Inflammatory macrophage (primary cell): ENCODE measurements around the gene STRN.
"Not testable (repeated sequence)": the region's sequence is repeated elsewhere in the genome, so short reads cannot be mapped to it uniquely, and the experiment has no call there.

Source experiments
- DNase-seq, 2 donors: peaks; one replicate each; pipeline ENCODE4 v3.0.0-alpha.2; 2020 to 2022

STRN gene

GRCh38 chr2:36963734-36964133 is 2.6 kb downstream of the STRN start:
- DNase-seq, result no peak

DNA sequence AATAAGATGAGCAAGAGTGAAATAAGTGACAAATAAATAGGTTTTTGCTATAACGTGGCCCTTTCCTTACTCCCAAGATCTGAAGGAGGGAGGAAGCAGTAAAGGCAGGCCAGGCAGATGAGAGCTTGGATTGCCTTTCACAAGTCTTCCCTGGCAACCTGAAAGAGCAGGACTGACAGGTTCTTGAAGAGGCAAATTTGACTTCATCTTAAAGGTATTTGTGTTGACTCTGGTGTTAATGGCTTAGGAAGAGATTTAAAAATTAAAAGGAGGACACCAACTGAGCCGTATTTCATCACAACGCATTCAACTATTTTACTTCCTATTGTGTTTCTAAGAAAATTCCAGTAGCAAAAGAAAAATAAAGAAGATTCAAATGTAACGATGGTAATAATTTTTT is 3.2 kb downstream of the STRN start:
- DNase-seq, result no peak

GRCh38 chr2:36960773-36961172 is 5.6 kb downstream of the STRN start:
- no peak for DNase-seq

- no peak for DNase-seq
Measured at GRCh38 chr2:36960005-36960675, 6.2 kb downstream of the STRN start.

- no peak for DNase-seq
Measured at GRCh38 chr2:36954977-36955607, 11.2 kb downstream of the STRN start.

DNA sequence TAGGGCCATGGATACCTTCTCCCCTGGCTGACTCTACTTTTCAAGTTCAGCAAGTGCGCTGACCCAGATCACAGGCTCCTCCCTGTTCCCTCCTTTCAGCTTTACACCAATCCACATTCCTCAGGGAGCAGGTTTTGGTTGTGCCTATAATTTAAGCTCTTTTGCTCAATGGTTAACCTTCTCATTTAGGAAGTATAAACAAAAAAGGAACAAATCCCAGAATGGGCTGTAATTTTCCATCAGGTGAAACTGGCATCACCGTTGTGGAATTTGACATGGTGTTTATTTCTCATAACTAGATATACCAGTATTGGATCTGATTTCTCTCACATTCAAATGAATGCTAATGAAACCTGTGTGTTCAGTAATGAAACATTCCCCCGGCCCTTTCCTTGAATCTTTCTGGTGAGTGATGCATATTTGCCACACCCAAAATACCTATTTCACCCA is 13.6 kb downstream of the STRN start:
- no peak for DNase-seq

DNA sequence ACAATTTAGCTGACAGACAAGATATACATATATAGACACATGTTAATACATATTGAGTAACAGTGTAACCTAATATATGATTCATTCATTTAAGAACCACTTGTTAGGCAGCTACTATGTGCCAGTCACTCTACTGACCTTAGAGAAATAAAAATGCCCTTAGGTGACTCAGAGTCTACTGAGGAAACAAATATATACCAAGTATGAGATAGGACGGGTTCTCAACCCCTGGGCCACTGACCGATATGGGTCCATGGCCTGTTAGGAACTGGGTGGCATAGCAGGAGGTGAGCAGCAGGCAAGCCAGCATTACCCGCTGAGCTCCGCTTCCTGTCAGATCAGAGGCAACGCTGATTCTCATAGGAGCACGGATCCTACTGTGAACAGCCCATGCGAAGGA is 14.8 kb downstream of the STRN start:
- no peak for DNase-seq

- no peak for DNase-seq
Measured at GRCh38 chr2:36951027-36951518, 15.3 kb downstream of the STRN start.

DNA sequence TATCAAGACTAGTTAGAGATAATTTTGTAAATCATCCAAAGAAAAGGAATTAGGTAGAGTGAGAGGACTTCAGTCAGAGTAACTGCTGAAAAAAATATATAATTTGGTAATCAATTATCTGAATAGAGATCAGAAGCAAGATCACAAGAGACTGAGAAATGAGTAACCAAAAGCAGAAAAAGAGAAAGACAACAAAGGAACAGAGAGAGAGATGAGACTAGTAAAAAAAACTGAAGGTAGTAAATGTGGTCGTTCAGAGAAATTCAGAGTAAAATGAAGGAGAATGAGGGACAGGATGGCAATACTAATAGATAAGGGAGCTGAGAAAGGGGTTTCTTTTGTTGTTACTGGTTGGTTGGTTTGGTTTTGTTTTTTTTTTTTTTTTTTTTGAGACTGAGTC is 16.5 kb downstream of the STRN start:
- DNase-seq, result no peak

GRCh38 chr2:36945240-36945639 is 21.1 kb downstream of the STRN start:
- DNase-seq, result not testable (repeated sequence)

DNA sequence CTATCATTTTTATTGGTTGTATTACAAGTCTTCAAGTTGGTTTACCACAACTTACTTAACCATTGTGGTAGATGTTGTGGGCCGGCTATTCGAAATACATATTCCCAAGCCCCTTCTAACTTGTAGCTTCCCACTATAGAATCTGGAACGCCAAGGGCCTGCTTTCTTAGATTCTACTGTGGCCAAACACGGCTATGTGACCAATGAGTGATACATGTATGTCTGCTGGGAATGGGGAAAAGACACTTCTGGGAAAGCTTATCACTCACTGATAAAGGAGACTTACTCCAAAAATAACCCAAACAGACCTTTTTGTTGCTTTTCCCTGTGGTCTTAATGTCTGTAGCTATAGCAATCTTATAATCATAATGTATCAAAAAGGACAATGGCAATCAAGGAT is 24.5 kb downstream of the STRN start:
- no peak for DNase-seq

- not testable (repeated sequence) for DNase-seq
Measured at GRCh38 chr2:36936526-36936925, 29.8 kb downstream of the STRN start.

GRCh38 chr2:36931688-36932087 is 34.6 kb downstream of the STRN start:
- DNase-seq, result not testable (repeated sequence)

DNA sequence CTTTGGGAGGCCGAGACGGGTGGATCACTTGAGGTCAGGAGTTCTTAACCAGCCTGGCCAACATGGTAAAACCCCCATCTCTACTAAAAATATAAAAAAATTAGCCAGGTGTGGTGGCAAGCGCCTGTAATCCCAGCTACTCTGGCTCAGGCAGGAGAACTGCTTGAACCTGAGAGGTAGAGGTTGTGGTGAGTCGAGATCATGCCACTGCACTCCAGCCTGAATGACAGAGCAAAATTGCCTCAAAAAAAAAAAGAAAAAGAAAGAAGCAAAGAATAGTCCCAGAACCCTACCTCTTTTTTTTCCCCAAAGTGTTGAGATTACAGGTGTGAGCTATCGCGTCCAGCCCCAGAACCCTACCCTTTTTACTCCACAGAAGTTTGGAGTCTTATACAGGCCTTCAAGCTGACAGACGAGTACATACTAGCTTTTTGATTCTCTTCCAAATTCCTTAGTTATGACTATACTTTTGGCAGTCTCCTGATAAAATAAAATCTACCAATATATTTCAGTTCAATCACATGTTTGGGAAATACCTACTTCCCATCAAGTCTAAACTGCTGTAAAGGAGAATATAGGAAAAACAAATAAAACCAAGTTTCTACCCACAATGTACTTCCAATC is 35.4 kb downstream of the STRN start:
- not testable (repeated sequence) for DNase-seq

- not testable (repeated sequence) for DNase-seq
Measured at GRCh38 chr2:36926175-36927132, 39.9 kb downstream of the STRN start.

- not testable (repeated sequence) for DNase-seq
Measured at GRCh38 chr2:36922629-36923028, 43.7 kb downstream of the STRN start.

GRCh38 chr2:36921984-36922383 is 44.4 kb downstream of the STRN start:
- DNase-seq, result no peak

DNA sequence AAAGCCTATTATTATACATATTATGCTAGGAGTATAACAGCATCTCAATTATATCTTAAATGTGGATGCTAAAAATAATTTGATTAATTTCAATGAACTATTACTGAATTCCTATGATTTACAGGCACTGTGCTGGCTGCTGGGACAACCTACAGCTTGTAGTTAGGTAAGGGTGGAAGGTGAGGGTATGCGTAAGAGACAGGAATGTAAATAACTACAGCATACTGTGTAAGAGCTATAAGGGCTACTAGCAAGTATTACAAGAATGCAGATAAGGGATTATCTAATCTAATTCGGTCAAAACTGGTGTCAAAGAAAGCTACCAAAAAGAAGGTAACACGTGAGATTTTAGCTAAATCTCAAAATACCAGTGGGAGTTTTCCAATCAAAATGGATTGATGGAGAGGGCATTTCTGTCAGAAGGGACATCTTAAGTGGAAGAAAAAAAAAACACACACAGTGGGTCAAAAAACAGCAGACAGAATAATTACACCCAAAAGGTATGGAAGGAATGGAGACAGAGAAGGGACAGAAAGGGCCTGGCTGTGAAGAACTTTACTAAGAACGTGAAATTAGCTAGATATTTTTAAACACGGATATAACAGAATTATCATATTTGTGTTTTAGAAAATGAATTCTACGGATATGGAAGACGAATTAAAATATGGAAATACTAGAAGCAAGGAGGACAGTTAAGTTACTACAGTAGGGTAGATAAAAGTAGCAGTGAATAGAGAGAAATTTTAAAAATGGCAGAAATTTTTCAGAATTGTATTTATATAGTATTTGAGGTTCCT is 47.1 kb downstream of the STRN start:
- no peak for DNase-seq

GRCh38 chr2:36918307-36918706 is 48.0 kb downstream of the STRN start:
- DNase-seq, result no peak

- DNase-seq, result peak; percentile 58 to 77
Measured at GRCh38 chr2:36915627-36916026, 50.7 kb downstream of the STRN start.

DNA sequence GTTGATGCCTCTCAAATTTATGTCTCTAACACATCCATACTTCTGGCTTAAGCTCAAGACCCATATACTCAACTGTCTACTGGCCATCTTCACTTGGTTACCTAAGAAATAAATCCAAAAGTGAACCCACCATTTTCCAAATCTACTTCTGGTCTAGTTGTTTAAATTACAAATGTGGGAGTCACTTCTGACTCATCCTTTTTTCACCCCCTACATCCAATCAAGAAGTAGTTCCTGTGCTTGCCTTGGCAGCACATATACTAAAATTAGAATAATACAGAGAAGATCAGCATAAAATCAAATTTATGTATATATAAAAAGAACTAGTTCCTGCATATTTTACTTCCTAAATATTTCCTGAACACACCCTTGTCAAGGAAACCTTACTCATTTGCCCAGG is 53.6 kb downstream of the STRN start:
- peak in 1 of 2 donors; percentile 4 for DNase-seq

DNA sequence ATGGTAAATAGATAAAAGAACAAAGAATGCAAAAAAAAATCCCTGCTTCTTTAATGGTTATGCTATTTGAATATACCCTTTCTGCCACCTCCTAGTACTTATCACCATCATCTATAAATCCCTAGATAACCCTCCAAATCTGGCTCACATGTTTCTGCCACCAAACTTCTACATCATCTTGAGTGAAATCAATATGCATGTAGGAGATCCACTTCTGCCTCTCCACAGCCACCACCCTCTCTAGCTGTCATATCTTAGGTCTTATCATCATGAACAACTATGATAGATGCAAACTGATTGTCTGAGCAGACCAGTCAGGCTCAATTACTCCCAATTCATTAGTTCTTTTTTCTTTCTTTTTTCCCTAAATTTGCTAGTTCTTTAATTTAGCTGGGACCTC is 55.3 kb downstream of the STRN start:
- DNase-seq, result no peak
